Esophagus muscularis mucosa (tissue), 4 donors: ENCODE data around the gene KLLN. TPM values are rescaled to one million over a fixed set of nuclear protein-coding genes. Genes with fewer than 3 reads are reported as not detected.

Experiments
- DNase-seq: peaks from one replicate; pipeline ENCODE4 v3.0.0-alpha.2; 2017; ENCODE audit errors: extremely low spot score
- H3K27ac ChIP-seq, 4 donors: fragments of 200-600 bp; sonication (generic); replicated peaks in 1 of 4; 1 replicate in 3 of 4; 2 replicates in 1 of 4; pipeline ENCODE4 v1.5.1; 2016 to 2019; ENCODE audit warnings: mild to moderate bottlenecking in 1 of 4
- H3K27me3 ChIP-seq, 4 donors: fragments of 200-600 bp; sonication (generic); one replicate each; pipeline versions ENCODE4 v1.5.1 to v1.6.0; 2016 to 2019
- H3K36me3 ChIP-seq, 4 donors: fragments of 200-600 bp; sonication (generic); one replicate each; pipeline ENCODE4 v1.5.1; 2016 to 2019
- H3K4me1 ChIP-seq, 4 donors: fragments of 200-600 bp; sonication (generic); one replicate each; pipeline ENCODE4 v1.5.1; 2016 to 2019
- H3K4me3 ChIP-seq, 4 donors: fragments of 200-600 bp; sonication (generic); 1 replicate in 2 of 4; 2 replicates in 2 of 4; pipeline ENCODE4 v1.5.1; 2016 to 2019; ENCODE audit warnings: mild to moderate bottlenecking in 4 of 4, moderate library complexity in 1 of 4
- H3K9me3 ChIP-seq, 4 donors: fragments of 200-600 bp; sonication (generic); 1 replicate in 3 of 4; 2 replicates in 1 of 4; pipeline ENCODE4 v1.5.1; 2016 to 2019
- CTCF ChIP-seq, 3 experiments: fragments of 200-600 bp in 2 of 3; fragments of 450-650 bp in 1 of 3; sonication (generic) in 2 of 3; IDR thresholded peaks; one replicate each; pipeline ENCODE4 v1.5.1; 2017 to 2019; ENCODE audit warnings: antibody characterized with exemption in 3 of 3, mild to moderate bottlenecking in 2 of 3, moderate library complexity in 1 of 3
- EP300 ChIP-seq: sonication (generic); formaldehyde crosslinking; IDR thresholded peaks from one replicate; pipeline ENCODE4 v1.6.1; 2017; ENCODE audit warnings: antibody characterized with exemption
- POLR2A ChIP-seq: fragments of 450-650 bp; IDR thresholded peaks from one replicate; pipeline ENCODE4 v1.6.1; 2017; ENCODE audit warnings: antibody characterized with exemption, moderate library complexity, mild to moderate bottlenecking, low read depth
- POLR2AphosphoS5 ChIP-seq, 2 donors: sonication (generic); formaldehyde crosslinking; IDR thresholded peaks; one replicate each; pipeline ENCODE4 v1.6.1; 2017; ENCODE audit warnings: antibody characterized with exemption in 2 of 2
- WGBS: methylation state at CpG from one replicate; pipeline ENCODE4 v1.1.5; 2018; 5-methylcytosine and 5-hydroxymethylcytosine counted together
- intact Hi-C: fragments of 100-400 bp; cut with DNase I; formaldehyde crosslinking; loops from one replicate; pipeline ENCODE4 v1.15.1; 2023
- total RNA-seq, 4 donors: library from RNA; depleted of rRNA; stranded (reverse); fragments of >200 nt; gene quantifications; one replicate each; pipeline versions ENCODE4 v1.1.0 to v1.2.1, GENCODE V29; 2016

Gene KLLN
- total RNA-seq, 4 donors from 2014 or later = 0.17 to 0.52 (median 0.39) TPM; not detected in 1

DNA sequence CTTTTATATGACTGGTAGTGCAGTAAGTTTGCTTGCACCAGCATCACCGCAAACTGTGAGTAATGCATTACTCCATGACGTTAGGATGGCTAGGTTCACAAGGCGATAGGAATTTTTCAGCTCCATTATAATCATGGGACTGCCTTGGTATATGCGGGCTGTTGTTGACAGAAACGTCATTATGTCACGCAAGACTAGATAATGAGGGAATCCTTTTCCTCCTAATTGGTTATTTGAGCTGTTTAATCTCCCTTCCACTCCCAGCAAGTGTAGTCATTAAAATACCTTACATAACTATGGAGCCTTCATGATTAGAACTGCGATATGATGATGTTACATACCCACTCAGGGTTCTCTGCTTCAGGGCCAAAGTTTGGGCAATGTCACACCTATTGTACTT, 17.3 kb downstream of the KLLN start:
- H3K36me3 ChIP-seq = no peaks in the 10 kb centered on the region
- 83% methylated on average over 7 of the region's 7 CpGs for WGBS
- no peaks in the 10 kb centered on the region for H3K9me3 ChIP-seq
- no peak overlapping the region for H3K27ac ChIP-seq
- no peak for DNase-seq
- no peak overlapping the region for H3K4me3 ChIP-seq
- no peaks in the 10 kb centered on the region for H3K27me3 ChIP-seq
- intact Hi-C loops = no loop called here
- peaks cover 0 to 5% (median 2%) of the 10 kb centered on the region in 4 donors for H3K4me1 ChIP-seq
- no peak for TF ChIP-seq CTCF (IDR thresholded peaks at IDR 0.05)

DNA sequence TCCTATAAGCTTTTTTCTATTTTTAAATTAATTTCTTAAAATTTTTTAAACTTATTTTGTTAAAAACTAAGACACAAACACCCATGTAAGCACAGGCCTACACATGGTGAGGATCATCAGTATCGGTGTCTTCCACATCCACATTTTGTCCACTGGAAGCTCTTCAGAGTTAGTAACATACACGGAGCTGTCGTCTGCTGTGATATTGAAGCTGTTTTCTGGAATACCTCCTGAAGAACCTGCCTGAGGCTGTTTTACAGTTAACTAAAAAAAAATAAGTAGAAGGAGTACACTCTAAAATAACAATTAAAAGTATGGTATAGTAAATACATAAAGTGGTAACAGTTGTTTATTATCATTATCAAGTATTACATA, 17.7 kb downstream of the KLLN start:
- Histone ChIP-seq H3K36me3 (no peaks in the 10 kb centered on the region), H3K9me3 (no peaks in the 10 kb centered on the region), H3K4me1 (peaks cover 0 to 1% (median 0%) of the 10 kb centered on the region in 4 donors), H3K4me3 (no peak overlapping the region), H3K27ac (no peak overlapping the region), H3K27me3 (no peaks in the 10 kb centered on the region)
- no peak for TF ChIP-seq POLR2A
- no peak for TF ChIP-seq CTCF (IDR thresholded peaks at IDR 0.05)
- no peak for TF ChIP-seq POLR2AphosphoS5 (IDR thresholded peaks at IDR 0.05)
- TF ChIP-seq EP300 = no peak
- intact Hi-C loops = no loop called here
- WGBS = 88% methylated on average over 3 of the region's 3 CpGs
- no peak for DNase-seq

DNA sequence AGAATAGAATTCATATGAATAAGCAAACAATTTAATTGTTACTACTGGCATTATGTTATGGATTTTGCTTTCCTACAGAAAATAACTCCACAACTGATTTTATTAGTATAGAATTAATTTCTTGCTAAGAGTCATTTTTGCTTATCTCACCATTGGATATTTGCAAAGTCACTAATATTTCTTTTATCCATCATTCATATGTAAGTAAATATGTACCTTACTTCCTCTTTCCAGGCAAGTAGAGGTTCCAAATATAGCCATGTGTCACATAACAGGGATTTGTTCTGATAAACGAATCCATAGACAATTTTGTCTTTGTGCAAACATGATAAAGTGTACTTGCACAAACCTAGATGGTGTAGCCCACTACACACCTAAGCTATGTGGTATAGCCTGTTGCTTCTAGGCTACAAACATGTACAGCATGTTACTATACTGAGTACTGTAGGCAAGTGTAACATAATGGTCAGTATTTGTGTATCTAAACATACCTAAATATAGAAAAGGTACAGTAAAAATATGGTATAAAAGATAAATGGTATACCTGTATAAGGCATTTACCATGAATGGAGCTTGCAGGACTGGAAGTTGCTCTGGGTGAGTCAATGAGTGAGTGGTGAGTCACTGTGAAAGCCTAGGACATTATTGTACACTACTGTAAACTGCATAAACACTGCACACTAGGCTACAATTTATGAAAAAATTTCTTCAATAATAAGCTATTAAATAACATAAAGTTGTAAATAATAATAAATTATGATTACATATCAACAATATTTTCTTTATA, 18.3 kb downstream of the KLLN start:
- Histone ChIP-seq H3K27ac (no peak overlapping the region), H3K36me3 (no peaks in the 10 kb centered on the region), H3K4me1 (no peaks in the 10 kb centered on the region), H3K27me3 (no peaks in the 10 kb centered on the region), H3K4me3 (no peak overlapping the region), H3K9me3 (no peaks in the 10 kb centered on the region)
- intact Hi-C loops = no loop called here
- TF ChIP-seq POLR2A (no peak), POLR2AphosphoS5 (IDR thresholded peaks at IDR 0.05) (no peak), CTCF (IDR thresholded peaks at IDR 0.05) (no peak), EP300 (no peak)
- no peak for DNase-seq
- WGBS = 52% methylated on average over 1 of the region's 1 CpG

DNA sequence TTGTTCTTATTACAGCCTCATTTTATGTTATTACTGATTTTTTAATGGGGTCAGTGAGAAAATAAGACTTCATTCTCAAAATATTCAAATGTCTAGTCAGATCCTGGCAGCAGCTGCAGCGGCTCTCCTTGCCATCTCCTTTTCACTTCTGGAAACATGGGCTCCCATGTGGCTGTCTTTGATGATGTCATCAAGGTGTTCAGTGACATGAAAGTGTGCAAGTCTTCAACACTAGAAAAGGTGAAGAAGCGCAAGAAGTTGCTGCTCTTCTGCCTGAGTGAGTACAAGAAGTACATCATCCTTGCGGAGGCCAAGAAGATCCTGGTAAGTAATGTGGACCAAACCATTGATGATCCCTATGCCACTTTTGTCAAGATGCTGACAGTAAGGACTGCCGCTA, 19.6 kb downstream of the KLLN start:
- DNase-seq = no peak
- no peak overlapping the region for H3K27ac ChIP-seq
- H3K9me3 ChIP-seq = no peaks in the 10 kb centered on the region
- no peaks in the 10 kb centered on the region for H3K27me3 ChIP-seq
- no peak overlapping the region for H3K4me3 ChIP-seq
- no peak for TF ChIP-seq POLR2A
- TF ChIP-seq EP300 = no peak
- TF ChIP-seq CTCF (IDR thresholded peaks at IDR 0.05) = no peak
- no peak for TF ChIP-seq POLR2AphosphoS5 (IDR thresholded peaks at IDR 0.05)
- no peaks in the 10 kb centered on the region for H3K36me3 ChIP-seq
- intact Hi-C loops = no loop called here
- no peaks in the 10 kb centered on the region for H3K4me1 ChIP-seq
- WGBS = 99% methylated on average over 4 of the region's 4 CpGs
